Activated naive CD8-positive, alpha-beta T cell treated with anti-CD3 and anti-CD28 coated beads, Interleukin-2, amount 10 ng/mL, durations not matched to agents 7 days and 5 days (primary cell): Measurements from ENCODE around the gene PRPF40A. TPM values are rescaled to one million over a fixed set of nuclear protein-coding genes. Genes with fewer than 3 reads are reported as not detected.

Source experiments
- ATAC-seq: fragments of 150-1000 bp; cut with Tn5 transposase; one replicate; pipeline ENCODE4 v1.10.0; 2021; ENCODE audit warnings: low read depth, moderate library complexity
- POLR2A ChIA-PET: fragments of 350-600 bp; sonication (Branson Sonifier 250); formaldehyde crosslinking; loops from one replicate; lab custom pipeline; 2021; ENCODE audit warnings: antibody characterized with exemption; lab: Charles Lee
- DNase-seq: peaks from one replicate; pipeline ENCODE4 v3.0.0; 2021
- H3K27ac Mint-ChIP-seq: one replicate; pipeline ENCODE4 v1.8.0; 2022; ENCODE audit warnings: mild to moderate bottlenecking, mixed read lengths
- H3K27me3 Mint-ChIP-seq: one replicate; pipeline ENCODE4 v1.8.0; 2022; ENCODE audit warnings: mild to moderate bottlenecking, moderate library complexity, mixed read lengths
- H3K36me3 Mint-ChIP-seq: one replicate; pipeline ENCODE4 v1.8.0; 2021; ENCODE audit warnings: mild to moderate bottlenecking, mixed read lengths
- H3K4me1 Mint-ChIP-seq: one replicate; pipeline ENCODE4 v1.8.0; 2021; ENCODE audit warnings: mixed read lengths
- H3K4me3 Mint-ChIP-seq: one replicate; pipeline ENCODE4 v1.8.0; 2022; ENCODE audit warnings: mild to moderate bottlenecking, moderate library complexity, mixed read lengths
- H3K9me3 Mint-ChIP-seq: one replicate; pipeline ENCODE4 v1.8.0; 2021; ENCODE audit warnings: mixed read lengths
- total RNA-seq, 2 experiments: library from RNA; stranded (reverse); gene quantifications; one replicate each; pipeline ENCODE4 v1.2.3, GENCODE V29; 2021

Gene PRPF40A
- total RNA-seq, 2 experiments from 2014 or later: 108 to 113 TPM

- Mint-ChIP-seq H3K27ac (no peak overlapping the region), H3K27me3 (no peaks in the 10 kb centered on the region), H3K4me3 (no peak overlapping the region), H3K4me1 (peaks cover 1% of the 10 kb centered on the region), H3K9me3 (no peaks in the 10 kb centered on the region), H3K36me3 (peaks cover 33% of the 10 kb centered on the region)
- DNase-seq (no peak), ATAC-seq (no peak)
- POLR2A ChIA-PET: interaction anchor here (1.6 kb wide), 1 partner anchor 56 kb away, joined by 4 read pairs; the partner anchor contains the start of gene PRPF40A
Observed at GRCh38 chr2:152661076-152661475, 56.2 kb downstream of the PRPF40A start.

DNA sequence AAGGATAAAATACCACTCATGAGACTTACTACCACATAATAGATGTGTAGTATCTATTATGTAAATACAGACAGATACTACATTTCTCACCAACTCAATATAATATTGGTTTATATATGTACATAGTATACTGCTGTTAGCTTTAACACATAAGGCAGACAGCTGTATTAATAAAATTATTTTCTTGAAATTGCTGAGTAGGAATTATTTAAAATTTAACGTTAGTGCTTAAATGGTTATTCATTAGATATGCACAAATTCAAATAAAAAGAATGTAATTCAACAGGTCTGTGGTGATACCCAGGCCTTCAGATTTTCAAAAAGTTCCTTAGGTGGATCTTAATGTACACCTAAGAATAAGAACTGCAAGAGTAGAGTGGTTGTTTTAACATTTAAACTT, 59.0 kb downstream of the PRPF40A start:
- DNase-seq (no peak), ATAC-seq (no peak)
- peaks cover 1% of the 10 kb centered on the region for H3K4me1 Mint-ChIP-seq
- no peaks in the 10 kb centered on the region for H3K27me3 Mint-ChIP-seq
- POLR2A ChIA-PET: no interaction called here
- H3K27ac Mint-ChIP-seq: no peak overlapping the region
- peaks cover 19% of the 10 kb centered on the region for H3K36me3 Mint-ChIP-seq
- H3K4me3 Mint-ChIP-seq: no peak overlapping the region
- no peaks in the 10 kb centered on the region for H3K9me3 Mint-ChIP-seq

DNA sequence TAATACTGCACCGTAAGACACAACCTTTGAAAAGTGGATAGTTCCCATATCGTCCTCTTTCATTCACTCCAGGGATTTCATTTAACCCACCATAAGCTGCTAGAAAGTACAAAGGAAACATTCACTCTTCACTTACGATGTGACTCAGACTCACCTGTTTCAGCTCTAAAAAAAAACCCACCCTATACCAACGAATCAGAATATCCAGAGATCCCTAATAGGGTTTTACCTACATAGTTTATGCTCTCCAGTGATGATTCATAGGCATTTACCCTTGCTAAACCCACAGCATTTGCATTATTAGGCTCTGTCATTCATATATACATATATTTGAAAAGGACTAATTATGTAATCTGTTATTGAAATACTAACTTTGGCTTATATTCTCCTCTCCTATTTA, 60.2 kb downstream of the PRPF40A start:
- POLR2A ChIA-PET: interaction anchor here (0.6 kb wide), 1 partner anchor 74 kb away, joined by 4 read pairs; no protein-coding TSS in a partner anchor
- no peak for DNase-seq
- no peak overlapping the region for H3K27ac Mint-ChIP-seq
- peaks cover 1% of the 10 kb centered on the region for H3K4me1 Mint-ChIP-seq
- no peaks in the 10 kb centered on the region for H3K9me3 Mint-ChIP-seq
- no peaks in the 10 kb centered on the region for H3K27me3 Mint-ChIP-seq
- no peak overlapping the region for H3K4me3 Mint-ChIP-seq
- H3K36me3 Mint-ChIP-seq: peaks cover 17% of the 10 kb centered on the region
- ATAC-seq: no peak

DNA sequence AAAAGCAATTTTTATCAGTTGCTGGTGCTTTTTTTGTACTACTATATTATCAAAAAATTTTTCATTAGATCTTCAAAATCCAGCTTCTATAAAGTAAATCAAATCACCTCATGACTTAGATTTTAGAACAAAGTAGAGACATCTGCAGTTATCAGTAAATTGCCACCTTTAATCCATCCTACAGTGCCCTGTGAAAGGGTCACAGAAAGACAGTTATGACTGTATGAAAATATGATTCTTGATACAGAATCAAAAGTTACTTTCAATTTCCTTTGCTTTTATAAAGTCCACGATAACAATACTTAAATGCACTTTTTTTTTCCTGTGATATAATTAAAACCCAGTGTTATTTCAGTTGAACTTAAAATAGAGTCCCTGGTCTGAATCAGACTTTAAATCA, 61.4 kb downstream of the PRPF40A start:
- ATAC-seq: no peak
- H3K4me3 Mint-ChIP-seq: no peak overlapping the region
- H3K4me1 Mint-ChIP-seq: peaks cover 1% of the 10 kb centered on the region
- no peaks in the 10 kb centered on the region for H3K27me3 Mint-ChIP-seq
- POLR2A ChIA-PET: no interaction called here
- no peaks in the 10 kb centered on the region for H3K9me3 Mint-ChIP-seq
- no peak overlapping the region for H3K27ac Mint-ChIP-seq
- no peak for DNase-seq
- H3K36me3 Mint-ChIP-seq: peaks cover 15% of the 10 kb centered on the region

DNA sequence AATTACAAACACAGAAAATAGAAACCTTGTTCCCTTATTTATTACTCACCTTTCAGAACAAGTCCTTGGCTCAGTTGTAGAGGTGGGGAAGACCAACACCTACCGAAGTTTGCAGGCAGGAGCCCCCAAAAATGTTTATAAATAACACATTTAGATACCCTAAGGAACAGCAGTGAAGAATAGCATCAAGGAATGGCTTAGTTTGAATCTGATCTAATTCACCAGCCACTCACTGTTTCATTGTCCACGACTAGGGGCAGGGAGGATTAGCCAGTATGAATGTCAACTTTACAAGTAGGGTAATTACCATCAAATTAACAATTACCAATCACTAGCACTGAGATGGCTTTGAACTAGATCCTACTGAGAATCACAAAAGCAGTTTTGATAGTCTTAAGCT, 65.4 kb downstream of the PRPF40A start:
- Mint-ChIP-seq H3K27ac (no peak overlapping the region), H3K36me3 (peaks cover 5% of the 10 kb centered on the region)
- POLR2A ChIA-PET: no interaction called here

GRCh38 chr2:152650768-152651371, 66.4 kb downstream of the PRPF40A start:
- Mint-ChIP-seq H3K36me3 (no peaks in the 10 kb centered on the region), H3K9me3 (no peaks in the 10 kb centered on the region), H3K4me3 (no peak overlapping the region), H3K4me1 (no peaks in the 10 kb centered on the region), H3K27me3 (no peaks in the 10 kb centered on the region), H3K27ac (no peak overlapping the region)
- no peak for ATAC-seq
- POLR2A ChIA-PET: no interaction called here
- DNase-seq: no peak

More for the DNA sequence above, 65.4 kb downstream of the PRPF40A start:
- Mint-ChIP-seq H3K4me3 (no peak overlapping the region), H3K4me1 (peaks cover 1% of the 10 kb centered on the region), H3K9me3 (no peaks in the 10 kb centered on the region), H3K27me3 (no peaks in the 10 kb centered on the region)
- DNase-seq (no peak), ATAC-seq (no peak)

- DNase-seq: no peak
- no peak overlapping the region for H3K27ac Mint-ChIP-seq
- no peak for ATAC-seq
- H3K27me3 Mint-ChIP-seq: no peaks in the 10 kb centered on the region
- H3K4me1 Mint-ChIP-seq: no peaks in the 10 kb centered on the region
- POLR2A ChIA-PET: no interaction called here
- no peak overlapping the region for H3K4me3 Mint-ChIP-seq
- no peaks in the 10 kb centered on the region for H3K9me3 Mint-ChIP-seq
- H3K36me3 Mint-ChIP-seq: no peaks in the 10 kb centered on the region
Observed at GRCh38 chr2:152649997-152650396, 67.3 kb downstream of the PRPF40A start.

DNA sequence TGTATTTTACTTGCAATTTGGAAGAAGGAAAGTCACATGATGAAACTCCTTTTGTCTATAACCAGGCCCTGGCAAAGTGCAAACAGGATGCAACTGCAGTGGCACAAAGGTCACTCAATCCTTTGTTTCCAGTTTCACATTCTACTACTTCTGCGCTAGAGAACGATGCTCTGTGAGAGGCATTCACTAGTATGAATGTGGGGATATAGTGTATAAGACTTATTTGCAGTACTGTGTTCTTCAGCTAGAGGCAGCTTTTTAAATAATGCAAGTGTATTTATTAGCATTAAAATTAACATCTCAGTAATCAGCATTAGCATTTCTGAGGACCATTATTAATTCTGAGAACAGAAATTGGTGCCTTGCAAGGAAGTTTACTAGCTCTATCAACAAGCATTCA, 68.9 kb downstream of the PRPF40A start:
- no peak for ATAC-seq
- DNase-seq: no peak
- H3K9me3 Mint-ChIP-seq: no peaks in the 10 kb centered on the region
- no peaks in the 10 kb centered on the region for H3K4me1 Mint-ChIP-seq
- H3K4me3 Mint-ChIP-seq: no peak overlapping the region
- no peak overlapping the region for H3K27ac Mint-ChIP-seq
- H3K36me3 Mint-ChIP-seq: no peaks in the 10 kb centered on the region
- POLR2A ChIA-PET: no interaction called here
- no peaks in the 10 kb centered on the region for H3K27me3 Mint-ChIP-seq

DNA sequence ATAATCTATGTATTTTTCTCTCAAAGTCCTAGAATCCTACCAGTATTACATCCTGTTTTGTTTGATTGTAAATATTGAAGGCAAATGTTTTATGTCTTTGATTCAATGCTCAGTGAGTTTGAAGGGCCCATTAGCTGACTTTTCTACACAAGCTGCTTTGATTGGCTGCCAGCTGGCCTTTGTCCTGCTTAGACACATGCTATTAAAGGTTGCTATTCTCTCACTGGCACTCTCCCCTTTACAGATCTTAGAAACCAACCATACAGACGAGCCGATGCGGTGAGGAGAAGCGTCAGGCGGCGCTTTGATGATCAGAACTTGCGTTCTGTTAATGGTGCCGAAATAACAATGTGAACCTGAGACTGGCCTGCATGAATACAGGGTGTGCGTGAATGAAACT, 69.7 kb downstream of the PRPF40A start:
- Mint-ChIP-seq H3K9me3 (no peaks in the 10 kb centered on the region), H3K4me1 (no peaks in the 10 kb centered on the region), H3K27me3 (no peaks in the 10 kb centered on the region), H3K36me3 (no peaks in the 10 kb centered on the region), H3K27ac (no peak overlapping the region), H3K4me3 (no peak overlapping the region)
- ATAC-seq (no peak), DNase-seq (no peak)
- POLR2A ChIA-PET: no interaction called here

GRCh38 chr2:152646775-152647174, 70.5 kb downstream of the PRPF40A start:
- POLR2A ChIA-PET: interaction anchor here (0.6 kb wide), 1 partner anchor 32 kb away, joined by 4 read pairs; no protein-coding TSS in a partner anchor
- Mint-ChIP-seq H3K27ac (no peak overlapping the region), H3K9me3 (no peaks in the 10 kb centered on the region)

DNA sequence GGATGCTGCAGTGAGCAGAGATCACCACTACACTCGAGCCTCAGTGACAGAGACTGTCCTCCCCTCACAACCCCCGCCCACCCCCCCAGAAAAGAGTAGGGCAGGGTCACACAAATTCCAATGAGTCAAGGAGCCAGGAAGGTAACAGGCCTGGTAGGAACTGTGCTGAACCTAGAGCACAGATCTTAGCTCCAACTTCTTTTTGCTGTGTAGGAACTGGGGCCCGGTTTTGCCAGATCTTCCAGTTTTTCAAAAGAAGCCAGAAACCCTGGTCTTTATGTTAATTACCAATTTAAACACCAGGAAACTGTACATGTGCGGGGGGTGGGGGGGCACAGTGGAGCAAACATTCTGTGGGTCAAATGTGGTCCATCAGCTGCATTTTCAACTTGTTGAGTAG, 71.0 kb downstream of the PRPF40A start:
- POLR2A ChIA-PET: interaction anchor here (0.6 kb wide), 1 partner anchor 31 kb away, joined by 4 read pairs; no protein-coding TSS in a partner anchor
- no peak overlapping the region for H3K4me3 Mint-ChIP-seq
- no peaks in the 10 kb centered on the region for H3K9me3 Mint-ChIP-seq
- no peaks in the 10 kb centered on the region for H3K27me3 Mint-ChIP-seq
- ATAC-seq: no peak
- H3K27ac Mint-ChIP-seq: no peak overlapping the region
- DNase-seq: no peak
- H3K4me1 Mint-ChIP-seq: no peaks in the 10 kb centered on the region
- H3K36me3 Mint-ChIP-seq: no peaks in the 10 kb centered on the region

More at GRCh38 chr2:152646775-152647174, 70.5 kb downstream of the PRPF40A start:
- DNase-seq (no peak), ATAC-seq (no peak)
- Mint-ChIP-seq H3K36me3 (no peaks in the 10 kb centered on the region), H3K4me1 (no peaks in the 10 kb centered on the region), H3K4me3 (no peak overlapping the region), H3K27me3 (no peaks in the 10 kb centered on the region)

DNA sequence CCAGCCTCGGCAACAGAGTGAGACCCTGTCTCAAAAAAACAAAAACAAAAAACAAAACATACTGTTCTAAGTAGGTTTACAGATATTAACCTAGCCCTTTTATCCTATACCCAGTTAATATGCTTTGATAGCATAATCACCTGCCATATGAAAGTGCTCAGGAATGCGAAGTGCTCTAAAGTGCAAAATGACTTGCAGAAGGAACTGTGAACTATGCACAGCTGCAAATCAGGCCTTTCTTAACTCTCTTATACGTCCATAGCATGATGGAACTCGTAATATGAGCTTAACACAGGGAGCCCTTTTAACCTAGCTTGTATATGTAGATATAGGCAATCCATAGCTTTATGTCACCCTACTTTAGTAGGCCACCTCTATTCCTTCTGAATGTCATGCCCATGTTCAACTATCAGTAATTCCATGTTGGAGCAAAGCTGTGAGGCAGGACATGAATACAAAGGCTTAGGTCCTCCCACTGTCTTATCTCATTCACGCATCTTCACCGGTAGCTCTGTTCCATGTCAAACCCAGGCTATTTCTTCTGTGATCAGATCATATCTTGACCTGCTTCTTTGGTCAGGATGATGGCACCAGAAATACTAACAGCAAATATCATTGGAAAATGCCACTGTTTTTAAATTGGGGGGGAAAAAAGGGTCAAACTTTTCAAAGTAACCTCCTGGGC, 72.9 kb downstream of the PRPF40A start:
- H3K36me3 Mint-ChIP-seq: no peaks in the 10 kb centered on the region
- ATAC-seq (no peak), DNase-seq (no peak)
- H3K27me3 Mint-ChIP-seq: no peaks in the 10 kb centered on the region
- POLR2A ChIA-PET: no interaction called here
- no peaks in the 10 kb centered on the region for H3K9me3 Mint-ChIP-seq
- H3K4me1 Mint-ChIP-seq: no peaks in the 10 kb centered on the region
- H3K27ac Mint-ChIP-seq: no peak overlapping the region
- H3K4me3 Mint-ChIP-seq: no peak overlapping the region

DNA sequence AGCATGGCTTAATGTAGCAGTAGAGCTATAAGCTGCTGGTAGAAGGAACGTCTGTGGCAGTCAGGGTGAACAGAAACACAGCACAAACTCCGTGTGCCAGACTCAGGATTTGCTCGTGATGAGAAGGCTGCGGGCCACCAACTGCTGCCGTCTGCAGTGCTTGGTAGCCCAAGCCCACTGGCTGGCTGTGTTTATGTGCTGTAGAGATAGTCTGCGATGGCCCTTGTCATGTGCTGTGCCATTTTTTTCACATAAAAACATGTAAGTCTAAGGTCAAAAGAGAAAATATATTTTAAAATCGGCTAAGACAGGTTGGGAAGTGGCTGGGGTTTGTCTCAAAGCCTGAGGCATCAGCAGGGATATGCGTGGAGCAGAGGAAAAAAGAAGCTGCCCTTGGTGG, 78.7 kb downstream of the PRPF40A start:
- Mint-ChIP-seq H3K9me3 (no peaks in the 10 kb centered on the region), H3K4me3 (no peak overlapping the region), H3K27me3 (no peaks in the 10 kb centered on the region), H3K27ac (no peak overlapping the region), H3K4me1 (no peaks in the 10 kb centered on the region), H3K36me3 (no peaks in the 10 kb centered on the region)
- no peak for ATAC-seq
- POLR2A ChIA-PET: no interaction called here
- no peak for DNase-seq

DNA sequence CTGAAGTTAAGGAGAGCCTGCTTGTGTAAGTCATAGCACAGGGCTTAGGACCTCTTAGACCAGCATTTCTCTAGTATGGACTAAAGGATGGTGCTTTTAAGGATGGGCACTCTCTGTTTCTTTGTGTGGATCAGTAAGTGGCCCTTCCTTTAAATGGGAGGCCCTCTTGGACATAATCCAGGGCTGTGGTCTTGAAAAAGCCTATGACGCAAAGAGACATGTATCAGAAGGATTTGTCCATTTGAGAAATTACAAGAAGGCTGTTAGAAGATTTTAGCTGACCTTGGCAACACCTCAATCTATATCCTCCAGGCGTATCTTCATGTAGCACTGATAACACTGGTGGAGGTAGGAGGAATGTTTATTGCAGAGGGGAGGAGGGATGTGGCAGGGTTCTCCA, 79.2 kb downstream of the PRPF40A start:
- H3K4me1 Mint-ChIP-seq: no peaks in the 10 kb centered on the region
- POLR2A ChIA-PET: no interaction called here
- H3K27me3 Mint-ChIP-seq: no peaks in the 10 kb centered on the region
- no peaks in the 10 kb centered on the region for H3K36me3 Mint-ChIP-seq
- no peak overlapping the region for H3K4me3 Mint-ChIP-seq
- H3K27ac Mint-ChIP-seq: no peak overlapping the region
- no peak for ATAC-seq
- no peaks in the 10 kb centered on the region for H3K9me3 Mint-ChIP-seq
- no peak for DNase-seq
